Neural progenitor cell (in vitro differentiated cells): ENCODE results near the gene OTOS. TPM values are rescaled to one million over a fixed set of nuclear protein-coding genes. Genes with fewer than 3 reads are reported as not detected.

Experiments
- DNase-seq: peaks from one replicate; pipeline ENCODE4 v3.0.0-alpha.2; 2016; ENCODE audit warnings: low spot score
- H2AFZ ChIP-seq: fragments of 200-600 bp; sonication (generic); replicated peaks from 2 replicates; pipeline ENCODE4 v1.6.1; 2016; ENCODE audit warnings: antibody characterized with exemption
- H3F3A ChIP-seq: fragments of 200-600 bp; sonication (generic); 2 replicates; pipeline ENCODE4 v1.6.1; 2016; ENCODE audit warnings: antibody characterized with exemption, low read depth
- H3K27ac ChIP-seq: fragments of 200-600 bp; sonication (generic); 2 replicates; pipeline ENCODE4 v1.5.1; 2016; ENCODE audit warnings: mild to moderate bottlenecking
- H3K27me3 ChIP-seq: fragments of 200-600 bp; sonication (generic); 2 replicates; pipeline ENCODE4 v1.6.1; 2016; ENCODE audit warnings: mild to moderate bottlenecking, moderate library complexity
- H3K36me3 ChIP-seq: fragments of 200-600 bp; sonication (generic); 2 replicates; pipeline ENCODE4 v1.5.1; 2016
- H3K4me1 ChIP-seq: fragments of 200-600 bp; sonication (generic); 2 replicates; pipeline ENCODE4 v1.6.1; 2016; ENCODE audit warnings: mixed run types
- H3K4me2 ChIP-seq: fragments of 200-600 bp; sonication (generic); 2 replicates; pipeline ENCODE4 v1.6.1; 2016
- H3K4me3 ChIP-seq: fragments of 200-600 bp; sonication (generic); 2 replicates; pipeline ENCODE4 v1.5.1; 2016
- H3K79me2 ChIP-seq: fragments of 200-600 bp; sonication (generic); 2 replicates; pipeline ENCODE4 v1.6.1; 2016; ENCODE audit warnings: low read depth
- H3K9ac ChIP-seq: fragments of 200-600 bp; sonication (generic); 2 replicates; pipeline ENCODE4 v1.6.1; 2016
- H3K9me3 ChIP-seq: fragments of 200-600 bp; sonication (generic); 2 replicates; pipeline ENCODE4 v1.5.1; 2016; ENCODE audit warnings: low read depth
- H4K20me1 ChIP-seq: fragments of 200-600 bp; sonication (generic); 2 replicates; pipeline ENCODE4 v1.6.1; 2016; ENCODE audit warnings: low read depth
- H3K27ac Mint-ChIP-seq: 3 replicates; pipeline ENCODE4 v1.8.0; 2021; ENCODE audit warnings: mixed read lengths
- H3K27me3 Mint-ChIP-seq: 2 replicates; pipeline ENCODE4 v1.8.0; 2022; ENCODE audit warnings: low read depth, mild to moderate bottlenecking, inconsistent platforms, moderate library complexity, mixed read lengths; ENCODE audit not compliant: insufficient read depth
- H3K36me3 Mint-ChIP-seq: 3 replicates; pipeline ENCODE4 v1.8.0; 2021; ENCODE audit warnings: mixed read lengths
- H3K4me1 Mint-ChIP-seq: 3 replicates; pipeline ENCODE4 v1.8.0; 2021; ENCODE audit warnings: mixed read lengths
- H3K4me3 Mint-ChIP-seq: 3 replicates; pipeline ENCODE4 v1.8.0; 2021; ENCODE audit warnings: mild to moderate bottlenecking, moderate library complexity, mixed read lengths
- H3K9me3 Mint-ChIP-seq: 3 replicates; pipeline ENCODE4 v1.8.0; 2020; ENCODE audit warnings: mixed read lengths
- EZH2 ChIP-seq: fragments of 200-600 bp; sonication (generic); IDR thresholded peaks from 2 replicates; pipeline ENCODE4 v1.6.1; 2017; ENCODE audit warnings: antibody characterized with exemption, mild to moderate bottlenecking, moderate library complexity
- EZH2phosphoT487 ChIP-seq: fragments of 200-600 bp; sonication (generic); IDR thresholded peaks from 2 replicates; pipeline ENCODE4 v1.6.1; 2017; ENCODE audit warnings: antibody characterized with exemption
- total RNA-seq: library from RNA; depleted of rRNA; stranded (reverse); fragments of >200 nt; gene quantifications from 2 replicates; pipeline ENCODE4 v1.2.3, GENCODE V29; 2015; ENCODE audit warnings: low replicate concordance
- TF ChIP-seq, protein P1 (sequence below): fragments of 200-600 bp; sonication (generic); IDR thresholded peaks from 2 replicates; pipeline ENCODE4 v1.5.1; 2017; ENCODE audit warnings: antibody characterized with exemption, mild to moderate bottlenecking

The OTOS gene
- total RNA-seq, 1 donor from 2014 or later: not detected

DNA sequence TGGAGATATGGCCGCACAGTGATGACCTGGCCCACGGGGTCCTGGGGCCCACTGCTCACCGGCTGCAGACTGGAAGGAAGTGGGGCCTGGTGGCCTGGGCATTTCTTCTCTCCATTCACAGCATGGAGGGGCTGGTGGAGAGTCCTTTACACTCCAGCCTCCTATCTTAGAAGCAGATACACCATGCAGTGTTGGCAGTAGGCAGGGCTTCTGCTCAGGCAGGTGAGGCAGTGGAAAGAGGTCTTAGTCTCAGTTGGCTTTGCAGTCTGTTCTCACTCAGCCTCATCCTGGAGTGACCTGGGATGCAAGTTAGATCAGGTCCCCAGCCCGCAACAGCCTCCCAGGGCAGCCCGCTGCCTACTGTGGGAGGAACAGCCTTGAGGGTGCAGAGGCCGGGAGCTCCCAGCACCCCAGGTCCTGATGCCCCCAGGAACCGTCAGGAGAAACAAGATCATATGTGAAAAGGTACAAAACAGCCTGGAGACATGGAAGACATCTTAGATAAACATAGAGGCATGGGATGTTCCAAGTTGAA lies 45.8 kb upstream of the OTOS start:
- no peaks in the 10 kb centered on the region for H3K36me3 ChIP-seq
- H4K20me1 ChIP-seq: no peaks in the 10 kb centered on the region
- Mint-ChIP-seq H3K27me3 (peaks cover 11% of the 10 kb centered on the region), H3K4me1 (no peaks in the 10 kb centered on the region), H3K9me3 (peaks cover 21% of the 10 kb centered on the region), H3K4me3 (no peak overlapping the region), H3K27ac (no peak overlapping the region), H3K36me3 (no peaks in the 10 kb centered on the region)
- H3K9ac ChIP-seq: no peak overlapping the region
- no peaks in the 10 kb centered on the region for H3F3A ChIP-seq
- no peaks in the 10 kb centered on the region for H3K27me3 ChIP-seq
- no peak overlapping the region for H2AFZ ChIP-seq
- H3K4me2 ChIP-seq: no peak overlapping the region
- H3K4me1 ChIP-seq: no peaks in the 10 kb centered on the region
- DNase-seq: no peak
- no peaks in the 10 kb centered on the region for H3K9me3 ChIP-seq
- no peaks in the 10 kb centered on the region for H3K79me2 ChIP-seq
- TF ChIP-seq EZH2: no peak
- no peak for TF ChIP-seq EZH2phosphoT487
- TF ChIP-seq, protein P1, sequence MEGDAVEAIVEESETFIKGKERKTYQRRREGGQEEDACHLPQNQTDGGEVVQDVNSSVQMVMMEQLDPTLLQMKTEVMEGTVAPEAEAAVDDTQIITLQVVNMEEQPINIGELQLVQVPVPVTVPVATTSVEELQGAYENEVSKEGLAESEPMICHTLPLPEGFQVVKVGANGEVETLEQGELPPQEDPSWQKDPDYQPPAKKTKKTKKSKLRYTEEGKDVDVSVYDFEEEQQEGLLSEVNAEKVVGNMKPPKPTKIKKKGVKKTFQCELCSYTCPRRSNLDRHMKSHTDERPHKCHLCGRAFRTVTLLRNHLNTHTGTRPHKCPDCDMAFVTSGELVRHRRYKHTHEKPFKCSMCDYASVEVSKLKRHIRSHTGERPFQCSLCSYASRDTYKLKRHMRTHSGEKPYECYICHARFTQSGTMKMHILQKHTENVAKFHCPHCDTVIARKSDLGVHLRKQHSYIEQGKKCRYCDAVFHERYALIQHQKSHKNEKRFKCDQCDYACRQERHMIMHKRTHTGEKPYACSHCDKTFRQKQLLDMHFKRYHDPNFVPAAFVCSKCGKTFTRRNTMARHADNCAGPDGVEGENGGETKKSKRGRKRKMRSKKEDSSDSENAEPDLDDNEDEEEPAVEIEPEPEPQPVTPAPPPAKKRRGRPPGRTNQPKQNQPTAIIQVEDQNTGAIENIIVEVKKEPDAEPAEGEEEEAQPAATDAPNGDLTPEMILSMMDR: no peak
- H3K27ac ChIP-seq: no peak overlapping the region
- no peak overlapping the region for H3K4me3 ChIP-seq

DNA sequence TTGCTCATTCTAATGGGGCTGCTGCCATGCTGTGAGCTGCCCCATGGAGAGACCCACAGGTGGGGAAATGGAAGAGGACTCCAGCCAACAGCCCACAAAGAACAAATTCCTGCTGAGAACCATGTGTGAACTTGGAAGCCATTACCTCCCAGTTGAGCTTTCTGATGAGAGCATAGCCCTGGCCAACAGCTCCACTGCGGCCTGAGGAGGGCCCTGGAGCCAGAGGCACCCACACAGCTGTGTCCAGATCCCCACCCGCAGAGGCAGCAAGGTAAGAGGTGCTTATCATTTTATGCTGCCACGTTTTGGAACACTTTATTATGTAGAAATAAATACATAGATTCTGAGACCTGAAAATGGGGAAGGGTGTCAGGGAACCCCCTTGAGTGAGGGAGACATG lies 44.2 kb upstream of the OTOS start:
- Histone ChIP-seq H3K36me3 (no peaks in the 10 kb centered on the region), H3K9me3 (no peaks in the 10 kb centered on the region), H3K79me2 (no peaks in the 10 kb centered on the region), H3K4me2 (no peak overlapping the region), H4K20me1 (no peaks in the 10 kb centered on the region), H3F3A (no peaks in the 10 kb centered on the region), H3K4me1 (peaks cover 2% of the 10 kb centered on the region), H3K9ac (no peak overlapping the region), H2AFZ (no peak overlapping the region), H3K4me3 (no peak overlapping the region), H3K27me3 (no peaks in the 10 kb centered on the region), H3K27ac (no peak overlapping the region)
- no peaks in the 10 kb centered on the region for H3K36me3 Mint-ChIP-seq
- H3K4me3 Mint-ChIP-seq: no peak overlapping the region
- DNase-seq: no peak
- peaks cover 21% of the 10 kb centered on the region for H3K9me3 Mint-ChIP-seq
- TF ChIP-seq, protein P1: no peak
- TF ChIP-seq EZH2phosphoT487 (no peak), EZH2 (no peak)
- H3K27ac Mint-ChIP-seq: no peak overlapping the region
- H3K4me1 Mint-ChIP-seq: peaks cover 3% of the 10 kb centered on the region
- peaks cover 11% of the 10 kb centered on the region for H3K27me3 Mint-ChIP-seq

DNA sequence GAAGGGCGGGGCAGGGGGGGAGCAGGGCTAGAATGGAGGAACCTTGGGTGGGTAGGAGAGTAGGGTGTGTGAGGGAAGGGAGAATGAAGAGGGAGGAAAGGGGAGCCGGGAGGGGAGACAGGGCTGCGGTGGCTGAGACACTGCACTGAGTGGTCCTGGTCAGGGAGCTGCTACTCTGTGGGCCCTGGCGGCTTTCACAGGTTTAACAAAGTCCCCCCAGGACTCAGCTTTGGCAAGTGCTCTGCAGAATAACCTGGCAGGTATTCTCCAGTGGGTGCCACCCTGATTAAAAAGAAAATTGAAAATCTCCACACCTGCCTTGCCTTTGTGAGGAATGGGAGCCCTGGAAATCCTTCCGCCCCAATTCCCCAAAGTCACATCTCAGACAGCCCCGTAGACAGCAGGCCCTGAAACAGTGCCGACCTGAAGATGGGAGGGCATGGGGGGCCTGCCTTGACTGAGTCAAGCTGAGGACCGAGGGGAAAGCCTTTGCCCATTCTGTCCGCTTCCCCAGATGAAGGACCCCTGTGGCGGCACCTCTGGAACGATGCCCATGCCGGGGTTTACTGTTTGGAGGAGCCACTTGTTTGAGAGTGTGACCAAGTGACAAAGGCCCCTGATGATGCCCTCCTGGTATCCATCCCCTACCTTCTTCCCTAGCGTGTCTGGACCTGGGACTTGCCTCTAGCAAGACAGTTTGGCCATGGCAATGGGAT lies 43.6 kb upstream of the OTOS start:
- Histone ChIP-seq H3K36me3 (no peaks in the 10 kb centered on the region), H3K4me1 (peaks cover 2% of the 10 kb centered on the region), H3K9me3 (no peaks in the 10 kb centered on the region), H3F3A (no peaks in the 10 kb centered on the region), H2AFZ (no peak overlapping the region), H3K9ac (no peak overlapping the region), H3K4me2 (no peak overlapping the region), H4K20me1 (no peaks in the 10 kb centered on the region), H3K27me3 (no peaks in the 10 kb centered on the region), H3K79me2 (no peaks in the 10 kb centered on the region), H3K4me3 (no peak overlapping the region), H3K27ac (no peak overlapping the region)
- Mint-ChIP-seq H3K4me1 (peaks cover 3% of the 10 kb centered on the region), H3K36me3 (no peaks in the 10 kb centered on the region), H3K27me3 (peaks cover 8% of the 10 kb centered on the region), H3K9me3 (peaks cover 21% of the 10 kb centered on the region), H3K27ac (no peak overlapping the region), H3K4me3 (no peak overlapping the region)
- DNase-seq: no peak
- TF ChIP-seq, protein P1: no peak
- TF ChIP-seq EZH2phosphoT487 (no peak), EZH2 (no peak)
